Keratinocyte (primary cell): ENCODE results near the gene ABCD1. TPM values are rescaled to one million over a fixed set of nuclear protein-coding genes. Genes with fewer than 3 reads are reported as not detected.

Source experiments
- DNase-seq: peaks from one replicate; pipeline ENCODE4 v3.0.0-alpha.2; 2011; ENCODE audit warnings: low read depth, missing footprints, low spot score
- FAIRE-seq: peaks from 2 replicates; lab custom pipeline; 2011; peaks lifted over from hg19 to GRCh38; lab: Jason Lieb, UNC
- H2AFZ ChIP-seq: 2 replicates; pipeline ENCODE4 v1.6.0; 2012; ENCODE audit warnings: low read length, control low read depth, inconsistent platforms; ENCODE audit not compliant: control insufficient read depth
- H3K27ac ChIP-seq: 2 replicates; pipeline ENCODE4 v1.5.1; 2011; ENCODE audit warnings: low read length; ENCODE audit not compliant: control insufficient read depth, insufficient read depth
- H3K27me3 ChIP-seq: 3 replicates; pipeline ENCODE4 v1.6.0; 2011; ENCODE audit warnings: low read length; ENCODE audit not compliant: control insufficient read depth, insufficient read depth; ENCODE audit errors: extremely low read depth
- H3K36me3 ChIP-seq, 2 experiments: 2 replicates in 1 of 2; 3 replicates in 1 of 2; pipeline ENCODE4 v1.5.1; 2011; ENCODE audit warnings: low read length in 2 of 2, mild to moderate bottlenecking in 1 of 2; ENCODE audit not compliant: control insufficient read depth in 2 of 2, insufficient read depth in 2 of 2; ENCODE audit errors: extremely low read depth in 1 of 2
- H3K4me1 ChIP-seq: 3 replicates; pipeline ENCODE4 v1.5.1; 2011; ENCODE audit warnings: low read length; ENCODE audit not compliant: control insufficient read depth, insufficient read depth; ENCODE audit errors: extremely low read depth
- H3K4me2 ChIP-seq: 3 replicates; pipeline ENCODE4 v1.6.0; 2011; ENCODE audit warnings: low read depth, low read length; ENCODE audit not compliant: control insufficient read depth, insufficient read depth; ENCODE audit errors: extremely low read depth
- H3K4me3 ChIP-seq, 3 experiments: fragments of 200-600 bp in 1 of 3; sonication (generic) in 1 of 3; 2 replicates in 2 of 3; 3 replicates in 1 of 3; pipeline ENCODE4 v1.5.1; 2011 to 2016; ENCODE audit warnings: low read length in 3 of 3, mild to moderate bottlenecking in 3 of 3, control low read depth in 2 of 3, inconsistent platforms in 1 of 3, low read depth in 1 of 3, mixed read lengths in 1 of 3, mixed run types in 1 of 3, moderate library complexity in 1 of 3; ENCODE audit not compliant: control insufficient read depth in 2 of 3, insufficient read depth in 2 of 3; ENCODE audit errors: extremely low read depth in 1 of 3
- H3K79me2 ChIP-seq: 2 replicates; pipeline ENCODE4 v1.6.0; 2012; ENCODE audit warnings: low read length; ENCODE audit not compliant: control insufficient read depth, insufficient read depth
- H3K9ac ChIP-seq: 3 replicates; pipeline ENCODE4 v1.6.0; 2011; ENCODE audit warnings: low read length; ENCODE audit not compliant: control insufficient read depth, insufficient read depth; ENCODE audit errors: extremely low read depth
- H3K9me1 ChIP-seq: 3 replicates; pipeline ENCODE4 v1.6.0; 2011; ENCODE audit warnings: low read length; ENCODE audit not compliant: control insufficient read depth, insufficient read depth; ENCODE audit errors: extremely low read depth
- H3K9me3 ChIP-seq: 2 replicates; pipeline ENCODE4 v1.5.1; 2012; ENCODE audit warnings: low read depth, low read length; ENCODE audit not compliant: control insufficient read depth
- H4K20me1 ChIP-seq: 3 replicates; pipeline ENCODE4 v1.6.0; 2011; ENCODE audit warnings: low read length; ENCODE audit not compliant: control insufficient read depth, insufficient read depth; ENCODE audit errors: extremely low read depth
- EZH2 ChIP-seq: IDR thresholded peaks from one replicate; pipeline ENCODE4 v1.6.1; 2012; ENCODE audit warnings: inconsistent platforms, mild to moderate bottlenecking, low read length, moderate library complexity
- dilution Hi-C: fragments of 300-500 bp; cut with MboI; formaldehyde crosslinking; loops from one replicate; pipeline ENCODE4 v1.7.0; 2020; ENCODE audit warnings: low sequenced_read_pairs; ENCODE audit not compliant: extremely low pct_ligation_motif_present
- polyA plus RNA-seq, 5 experiments: library from polyadenylated mRNA; depleted of rRNA in 3 of 5; stranded (reverse) in 3 of 5; stranded (forward) in 1 of 5; unstranded in 1 of 5; fragments of >200 nt; gene quantifications; 1 replicate in 1 of 5; 2 replicates in 3 of 5; 3 replicates in 1 of 5; pipeline versions ENCODE4 v1.2.1 to v1.2.3, GENCODE V29; 2011 to 2012; ENCODE audit warnings: missing spikeins in 2 of 5, low read depth in 1 of 5, low replicate concordance in 1 of 5
- TF ChIP-seq, protein P1 (sequence below), 3 experiments: IDR thresholded peaks in 1 of 3; conservative IDR thresholded peaks in 1 of 3; optimal IDR thresholded peaks in 1 of 3; 2 replicates in 2 of 3; 3 replicates in 1 of 3; pipeline versions ENCODE3 to v1.5.1; 2011; ENCODE audit warnings: low read length in 3 of 3, mild to moderate bottlenecking in 3 of 3, moderate library complexity in 2 of 3, control low read depth in 1 of 3, inconsistent platforms in 1 of 3; ENCODE audit not compliant: insufficient read depth in 2 of 3; ENCODE audit errors: extremely low read depth in 1 of 3

ABCD1 gene
- polyA plus RNA-seq, 1 donor (not counting 4 experiments of a cell fraction or from before 2014, with no cell fraction given) = 0.81 TPM

DNA sequence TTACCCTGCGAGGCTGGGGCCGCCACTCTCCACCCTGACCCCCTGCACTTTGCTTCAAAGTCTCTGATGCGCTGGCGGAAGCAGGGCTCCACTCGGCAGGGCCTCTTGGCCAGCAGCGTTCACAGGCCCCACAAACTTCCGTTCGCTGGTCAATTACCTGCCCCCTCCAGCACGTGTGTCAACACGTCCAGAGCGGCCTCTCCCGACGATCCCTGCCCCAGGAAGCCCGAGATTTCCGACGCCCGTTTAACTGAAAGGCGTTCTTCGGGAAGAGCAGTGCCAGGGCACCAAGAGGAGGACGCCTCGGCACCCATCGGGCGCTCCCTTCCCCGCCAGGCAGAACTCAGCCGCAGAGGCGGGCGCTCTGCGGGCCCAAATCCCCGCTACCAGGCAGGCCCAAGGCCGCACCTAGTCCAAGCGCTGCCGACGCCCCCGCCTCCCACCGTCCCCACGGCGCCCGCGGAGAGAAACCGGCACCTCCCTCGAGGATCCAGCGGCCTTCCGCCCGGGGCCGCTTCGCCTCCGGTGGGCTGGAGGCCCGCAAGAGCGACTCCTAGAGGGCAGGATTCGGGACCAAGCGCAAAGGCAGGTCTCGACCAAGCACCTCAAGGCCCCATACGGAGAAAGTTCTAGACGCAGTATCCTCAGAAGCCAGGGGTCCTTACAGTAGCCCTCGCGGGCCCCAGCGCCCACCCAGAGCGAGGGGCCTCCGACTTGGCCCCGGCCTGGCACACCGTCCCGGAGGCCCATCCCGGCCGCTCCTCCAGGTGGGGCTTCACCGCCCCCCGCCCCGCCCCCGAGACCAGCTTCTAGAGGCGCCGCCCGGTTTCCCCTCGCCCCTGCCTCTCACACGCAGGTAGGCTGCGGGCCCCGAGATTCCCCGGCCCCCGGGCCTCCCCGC is 1.1 kb upstream of the ABCD1 start:
- H4K20me1 ChIP-seq = peaks cover 2% of the 10 kb centered on the region
- H3K4me2 ChIP-seq = peak overlapping the region; percentile 86
- H3K9ac ChIP-seq = peak overlapping the region; percentile 78
- no peaks in the 10 kb centered on the region for H3K9me3 ChIP-seq
- H3K9me1 ChIP-seq = no peaks in the 10 kb centered on the region
- peaks cover 1 to 9% of the 10 kb centered on the region in 2 experiments for H3K36me3 ChIP-seq
- H3K27ac ChIP-seq = peak overlapping the region; percentile 82
- no peak for TF ChIP-seq EZH2
- TF ChIP-seq, protein P1, sequence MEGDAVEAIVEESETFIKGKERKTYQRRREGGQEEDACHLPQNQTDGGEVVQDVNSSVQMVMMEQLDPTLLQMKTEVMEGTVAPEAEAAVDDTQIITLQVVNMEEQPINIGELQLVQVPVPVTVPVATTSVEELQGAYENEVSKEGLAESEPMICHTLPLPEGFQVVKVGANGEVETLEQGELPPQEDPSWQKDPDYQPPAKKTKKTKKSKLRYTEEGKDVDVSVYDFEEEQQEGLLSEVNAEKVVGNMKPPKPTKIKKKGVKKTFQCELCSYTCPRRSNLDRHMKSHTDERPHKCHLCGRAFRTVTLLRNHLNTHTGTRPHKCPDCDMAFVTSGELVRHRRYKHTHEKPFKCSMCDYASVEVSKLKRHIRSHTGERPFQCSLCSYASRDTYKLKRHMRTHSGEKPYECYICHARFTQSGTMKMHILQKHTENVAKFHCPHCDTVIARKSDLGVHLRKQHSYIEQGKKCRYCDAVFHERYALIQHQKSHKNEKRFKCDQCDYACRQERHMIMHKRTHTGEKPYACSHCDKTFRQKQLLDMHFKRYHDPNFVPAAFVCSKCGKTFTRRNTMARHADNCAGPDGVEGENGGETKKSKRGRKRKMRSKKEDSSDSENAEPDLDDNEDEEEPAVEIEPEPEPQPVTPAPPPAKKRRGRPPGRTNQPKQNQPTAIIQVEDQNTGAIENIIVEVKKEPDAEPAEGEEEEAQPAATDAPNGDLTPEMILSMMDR (optimal IDR thresholded peaks at IDR 0.05 in 1 of 3, IDR thresholded peaks at IDR 0.05 in 1 of 3, conservative IDR thresholded peaks at IDR 0.05 in 1 of 3; ENCODE audit: extremely low read depth in 1 of 3, insufficient read depth in 2 of 3, low read length in 3 of 3) = peak in 1 of 3 experiments; percentile 31
- H3K27me3 ChIP-seq = no peaks in the 10 kb centered on the region
- DNase-seq (no peak), FAIRE-seq (no peak)
- dilution Hi-C loops = no loop called here
- H2AFZ ChIP-seq = no peak overlapping the region
- H3K4me1 ChIP-seq = peaks cover 35% of the 10 kb centered on the region
- peak overlapping the region; percentile 63 to 83 (median 72) for H3K4me3 ChIP-seq
- H3K79me2 ChIP-seq = peaks cover 27% of the 10 kb centered on the region

DNA sequence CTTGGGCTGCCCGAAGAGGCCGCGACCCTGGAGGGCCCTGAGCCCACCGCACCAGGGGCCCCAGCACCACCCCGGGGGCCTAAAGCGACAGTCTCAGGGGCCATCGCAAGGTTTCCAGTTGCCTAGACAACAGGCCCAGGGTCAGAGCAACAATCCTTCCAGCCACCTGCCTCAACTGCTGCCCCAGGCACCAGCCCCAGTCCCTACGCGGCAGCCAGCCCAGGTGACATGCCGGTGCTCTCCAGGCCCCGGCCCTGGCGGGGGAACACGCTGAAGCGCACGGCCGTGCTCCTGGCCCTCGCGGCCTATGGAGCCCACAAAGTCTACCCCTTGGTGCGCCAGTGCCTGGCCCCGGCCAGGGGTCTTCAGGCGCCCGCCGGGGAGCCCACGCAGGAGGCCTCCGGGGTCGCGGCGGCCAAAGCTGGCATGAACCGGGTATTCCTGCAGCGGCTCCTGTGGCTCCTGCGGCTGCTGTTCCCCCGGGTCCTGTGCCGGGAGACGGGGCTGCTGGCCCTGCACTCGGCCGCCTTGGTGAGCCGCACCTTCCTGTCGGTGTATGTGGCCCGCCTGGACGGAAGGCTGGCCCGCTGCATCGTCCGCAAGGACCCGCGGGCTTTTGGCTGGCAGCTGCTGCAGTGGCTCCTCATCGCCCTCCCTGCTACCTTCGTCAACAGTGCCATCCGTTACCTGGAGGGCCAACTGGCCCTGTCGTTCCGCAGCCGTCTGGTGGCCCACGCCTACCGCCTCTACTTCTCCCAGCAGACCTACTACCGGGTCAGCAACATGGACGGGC is 579 bp downstream of the ABCD1 start:
- Histone ChIP-seq H2AFZ (no peak overlapping the region), H3K27ac (no peak overlapping the region), H3K4me3 (peak overlapping the region; percentile 20 to 32 (median 32)), H3K36me3 (peaks cover 1 to 6% of the 10 kb centered on the region in 2 experiments), H3K79me2 (peaks cover 21% of the 10 kb centered on the region), H3K9me1 (no peaks in the 10 kb centered on the region), H3K4me2 (peak overlapping the region; percentile 58), H3K27me3 (no peaks in the 10 kb centered on the region), H4K20me1 (peaks cover 2% of the 10 kb centered on the region), H3K9ac (peak overlapping the region; percentile 62), H3K9me3 (no peaks in the 10 kb centered on the region), H3K4me1 (peaks cover 28% of the 10 kb centered on the region)
- no peak for TF ChIP-seq EZH2
- TF ChIP-seq, protein P1 (optimal IDR thresholded peaks at IDR 0.05 in 1 of 3, IDR thresholded peaks at IDR 0.05 in 1 of 3, conservative IDR thresholded peaks at IDR 0.05 in 1 of 3; ENCODE audit: extremely low read depth in 1 of 3, insufficient read depth in 2 of 3, low read length in 3 of 3) = no peak
- FAIRE-seq (no peak), DNase-seq (no peak)
- dilution Hi-C loops = no loop called here
